Myometrial cell (primary cell): ENCODE results near the gene PIWIL4. TPM values are rescaled to one million over a fixed set of nuclear protein-coding genes. Genes with fewer than 3 reads are reported as not detected.

Source experiments
- total RNA-seq: library from RNA; depleted of rRNA; stranded (reverse); fragments of >200 nt; gene quantifications from 2 replicates; pipeline ENCODE4 v1.2.3, GENCODE V29; 2015

PIWIL4 gene
- total RNA-seq: under 0.01 and 0.86 TPM in 2 replicates

GRCh38 chr11:94567181-94567670 lies at the start of gene PIWIL4:
TSS of gene PIWIL4 (plus strand) at chr11:94567368. CDS start at chr11:94567519, 151 bp downstream.

DNA sequence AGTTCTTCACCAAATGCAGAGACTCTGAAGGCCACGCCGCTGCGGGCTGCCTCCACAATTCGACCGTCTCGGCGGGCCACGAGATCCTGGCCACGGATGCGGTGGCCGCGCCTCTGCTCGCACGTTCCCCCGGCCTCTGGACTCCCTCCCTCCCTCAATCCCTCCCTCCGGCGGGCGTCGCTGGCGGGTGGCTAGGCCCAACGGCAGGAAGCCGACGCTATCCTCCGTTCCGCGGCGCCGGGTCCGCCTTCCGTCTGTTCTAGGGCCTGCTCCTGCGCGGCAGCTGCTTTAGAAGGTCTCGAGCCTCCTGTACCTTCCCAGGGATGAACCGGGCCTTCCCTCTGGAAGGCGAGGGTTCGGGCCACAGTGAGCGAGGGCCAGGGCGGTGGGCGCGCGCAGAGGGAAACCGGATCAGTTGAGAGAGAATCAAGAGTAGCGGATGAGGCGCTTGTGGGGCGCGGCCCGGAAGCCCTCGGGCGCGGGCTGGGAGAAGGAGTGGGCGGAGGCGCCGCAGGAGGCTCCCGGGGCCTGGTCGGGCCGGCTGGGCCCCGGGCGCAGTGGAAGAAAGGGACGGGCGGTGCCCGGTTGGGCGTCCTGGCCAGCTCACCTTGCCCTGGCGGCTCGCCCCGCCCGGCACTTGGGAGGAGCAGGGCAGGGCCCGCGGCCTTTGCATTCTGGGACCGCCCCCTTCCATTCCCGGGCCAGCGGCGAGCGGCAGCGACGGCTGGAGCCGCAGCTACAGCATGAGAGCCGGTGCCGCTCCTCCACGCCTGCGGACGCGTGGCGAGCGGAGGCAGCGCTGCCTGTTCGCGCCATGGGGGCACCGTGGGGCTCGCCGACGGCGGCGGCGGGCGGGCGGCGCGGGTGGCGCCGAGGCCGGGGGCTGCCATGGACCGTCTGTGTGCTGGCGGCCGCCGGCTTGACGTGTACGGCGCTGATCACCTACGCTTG lies 23.2 kb upstream of the PIWIL4 start, which contains the start of gene FUT4:
Gene FUT4 (plus strand): TSS at position 227 of the 951 bp plus-strand sequence. CDS start 213 bp downstream, at position 440.

Other genes with a start within 250 kb of the PIWIL4 start
- not detected in 2 replicates for gene GPR83, start 165.9 kb upstream of the PIWIL4 start, total RNA-seq
- gene MRE11, start 73.5 kb upstream of the PIWIL4 start, total RNA-seq: 6.3 and 8.3 TPM in 2 replicates
- 10.6 and 13.3 TPM in 2 replicates for gene ANKRD49, start 73.4 kb upstream of the PIWIL4 start, total RNA-seq
- not detected in 2 replicates for gene C11orf97, start 54.9 kb upstream of the PIWIL4 start, total RNA-seq
- gene FUT4, start 23.4 kb upstream of the PIWIL4 start, total RNA-seq: 3.7 and 4.6 TPM in 2 replicates
- gene AMOTL1, start 201.0 kb downstream of the PIWIL4 start, total RNA-seq: 10.1 and 14.2 TPM in 2 replicates